Islet precursor cell (in vitro differentiated cells): ENCODE results near the gene P2RY6.

ENCODE experiments used
- DNase-seq: peaks from one replicate; pipeline ENCODE4 v3.0.0-alpha.2; 2018

The P2RY6 gene

DNA sequence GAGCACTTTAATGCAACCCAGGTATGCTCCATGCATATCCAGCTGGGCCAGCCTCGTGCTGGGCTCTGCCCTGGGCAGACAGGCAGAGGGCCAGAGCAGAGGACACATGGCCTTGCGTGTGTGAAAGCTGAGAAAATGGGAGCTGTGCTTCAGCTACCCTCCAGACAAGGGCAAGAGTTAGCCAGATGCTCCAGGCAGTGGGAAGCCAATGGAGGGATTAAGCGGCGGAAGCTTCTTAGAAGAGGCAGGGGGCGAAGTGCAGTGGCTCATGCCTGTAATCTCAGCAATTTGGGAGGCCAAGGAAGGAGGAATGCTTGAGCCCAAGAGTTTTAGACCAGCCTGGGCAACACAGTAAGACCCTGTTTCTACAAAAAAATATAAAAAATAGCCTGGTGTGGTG, 26.1 kb downstream of the P2RY6 start:
- no peak for DNase-seq

GRCh38 chr11:73299751-73300150, 27.6 kb downstream of the P2RY6 start:
- DNase-seq = no peak

DNA sequence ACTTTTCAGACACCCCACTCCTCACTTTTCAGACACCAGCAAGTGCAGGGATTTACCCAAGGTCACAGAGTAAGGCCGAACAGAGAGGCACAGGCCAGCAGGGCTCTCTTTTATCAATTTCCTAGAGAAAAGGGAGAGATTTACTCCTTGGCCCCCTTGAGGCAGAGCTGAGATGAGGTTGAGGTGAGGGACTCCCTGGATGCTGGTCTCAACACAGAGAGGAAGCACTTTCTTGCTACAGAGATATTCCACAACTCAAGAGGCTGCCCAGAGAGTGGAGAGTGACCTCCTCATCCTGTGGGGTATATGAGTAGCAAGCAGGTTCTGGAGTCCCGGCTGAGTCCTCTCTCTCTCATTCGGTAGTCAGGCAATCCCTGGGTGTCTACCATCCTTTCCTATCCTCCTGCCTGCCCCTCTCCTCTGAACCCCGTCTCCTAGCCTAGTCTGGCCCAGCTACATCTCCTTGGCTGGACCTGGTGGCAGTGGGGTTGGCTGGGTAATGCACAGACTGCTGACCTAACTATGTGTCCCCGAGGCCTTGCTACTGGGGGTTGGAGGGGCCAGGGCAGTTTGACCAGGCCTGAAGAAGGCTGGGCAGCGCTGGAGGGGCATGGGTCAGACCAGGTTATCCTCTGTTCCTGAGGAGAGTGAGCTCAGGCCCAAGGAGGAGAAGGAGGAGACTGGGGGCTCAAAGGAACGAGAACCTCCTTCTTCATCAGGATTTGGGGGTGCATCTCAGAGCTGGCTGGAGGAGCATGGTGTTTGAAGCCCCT, 34.1 kb downstream of the P2RY6 start:
- no peak for DNase-seq

- no peak for DNase-seq
Measured at GRCh38 chr11:73306977-73307322, 34.8 kb downstream of the P2RY6 start.

DNA sequence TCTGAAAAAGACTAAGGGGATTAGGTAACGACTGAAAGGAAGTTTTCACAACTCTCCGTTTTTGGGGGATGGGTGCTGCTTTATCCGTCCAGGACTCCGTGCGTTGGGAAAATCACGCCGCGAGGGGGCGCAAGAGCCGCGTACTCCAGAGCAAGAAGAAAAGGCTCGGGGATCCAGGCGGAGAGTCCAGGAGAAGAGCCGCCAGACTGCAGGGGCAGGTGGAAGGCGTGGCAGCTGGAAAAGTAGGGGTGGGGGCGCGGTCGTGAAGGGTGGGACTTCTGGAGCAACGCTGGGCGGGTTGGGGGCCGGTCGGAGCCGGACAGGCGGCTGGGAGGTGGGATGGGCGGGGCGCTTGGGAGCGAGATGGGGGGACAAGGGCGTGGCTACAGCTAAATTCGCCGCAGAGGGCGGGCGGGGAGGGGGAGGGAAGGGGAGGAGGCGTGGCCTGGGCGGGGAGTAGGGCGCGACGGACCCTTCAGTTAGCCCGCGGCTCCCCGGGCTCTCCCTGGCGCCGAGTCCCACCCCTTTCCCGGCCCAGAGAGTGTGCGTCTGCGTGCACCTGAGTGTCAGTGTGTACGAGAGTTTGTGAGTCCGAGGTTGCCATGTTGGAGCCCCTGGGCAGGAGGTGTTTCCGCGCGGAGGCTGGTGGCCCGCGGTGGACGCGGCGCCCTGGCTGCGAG, 35.3 kb downstream of the P2RY6 start:
- peak; percentile 100 for DNase-seq

DNA sequence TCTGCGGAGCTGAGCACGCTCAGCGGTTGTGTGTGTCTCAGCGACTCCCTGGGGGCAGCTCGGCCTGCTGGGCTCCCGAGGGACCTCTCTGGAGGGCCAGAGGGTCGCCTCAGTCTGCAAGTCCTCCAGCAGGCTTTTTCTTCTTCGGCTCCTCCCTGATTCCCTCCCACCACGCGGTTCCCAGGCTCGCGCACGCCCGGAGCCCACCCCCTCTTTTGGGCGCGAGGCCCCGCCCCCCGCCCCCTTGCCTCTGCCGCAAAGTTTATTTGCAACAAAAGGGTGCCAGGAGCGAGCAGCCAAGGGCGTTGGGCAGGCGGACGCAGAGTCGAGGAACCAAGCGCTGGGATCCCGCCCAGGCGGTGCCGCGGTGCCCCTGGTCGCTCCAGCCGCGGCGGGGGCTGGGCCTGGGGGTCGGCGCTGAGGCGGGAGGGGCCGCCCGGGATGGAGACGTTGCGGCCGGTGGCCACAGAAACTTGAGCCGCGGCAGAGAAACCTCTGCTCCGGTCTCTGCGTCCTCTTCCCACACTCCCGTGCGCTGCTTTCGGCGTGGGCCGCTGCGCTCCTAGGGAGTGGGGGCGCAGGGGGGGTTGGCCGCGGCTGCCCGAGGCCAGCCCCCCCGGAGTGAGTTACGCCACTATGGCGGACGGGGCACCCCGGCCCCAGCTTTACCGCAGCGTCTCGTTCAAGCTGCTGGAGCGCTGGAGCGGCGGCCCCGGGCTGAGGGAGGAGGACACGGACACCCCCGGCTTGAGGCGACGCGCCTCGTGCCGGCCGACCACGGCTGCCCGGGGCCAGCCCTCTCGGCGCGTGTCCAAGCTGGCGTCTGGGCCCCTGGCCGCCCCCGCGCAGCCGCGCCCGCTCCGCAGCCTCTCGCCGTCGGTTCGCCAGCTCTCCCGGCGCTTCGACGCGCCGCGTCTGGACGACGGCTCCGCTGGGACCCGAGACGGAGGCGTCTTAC, 36.1 kb downstream of the P2RY6 start, which contains the start of gene ARHGEF17:
ARHGEF17 (plus strand) TSS at position 274 of the 958 bp plus-strand sequence; CDS start at position 637, 363 bp downstream.
- peak; percentile 96 for DNase-seq

GRCh38 chr11:73308961-73309919, 37.1 kb downstream of the P2RY6 start:
- DNase-seq = peak; percentile 99

DNA sequence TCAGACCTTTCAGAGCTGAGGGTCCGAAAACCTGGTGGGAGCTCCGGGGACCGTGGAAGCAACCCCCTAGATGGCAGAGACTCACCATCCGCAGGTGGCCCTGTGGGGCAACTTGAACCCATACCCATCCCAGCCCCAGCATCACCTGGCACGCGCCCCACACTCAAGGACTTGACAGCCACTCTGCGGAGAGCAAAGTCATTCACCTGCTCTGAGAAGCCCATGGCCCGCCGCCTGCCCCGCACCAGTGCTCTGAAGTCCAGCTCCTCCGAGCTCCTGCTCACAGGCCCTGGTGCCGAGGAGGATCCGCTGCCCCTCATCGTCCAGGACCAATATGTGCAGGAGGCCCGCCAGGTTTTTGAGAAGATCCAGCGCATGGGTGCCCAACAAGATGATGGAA, 37.9 kb downstream of the P2RY6 start:
- no peak for DNase-seq

DNA sequence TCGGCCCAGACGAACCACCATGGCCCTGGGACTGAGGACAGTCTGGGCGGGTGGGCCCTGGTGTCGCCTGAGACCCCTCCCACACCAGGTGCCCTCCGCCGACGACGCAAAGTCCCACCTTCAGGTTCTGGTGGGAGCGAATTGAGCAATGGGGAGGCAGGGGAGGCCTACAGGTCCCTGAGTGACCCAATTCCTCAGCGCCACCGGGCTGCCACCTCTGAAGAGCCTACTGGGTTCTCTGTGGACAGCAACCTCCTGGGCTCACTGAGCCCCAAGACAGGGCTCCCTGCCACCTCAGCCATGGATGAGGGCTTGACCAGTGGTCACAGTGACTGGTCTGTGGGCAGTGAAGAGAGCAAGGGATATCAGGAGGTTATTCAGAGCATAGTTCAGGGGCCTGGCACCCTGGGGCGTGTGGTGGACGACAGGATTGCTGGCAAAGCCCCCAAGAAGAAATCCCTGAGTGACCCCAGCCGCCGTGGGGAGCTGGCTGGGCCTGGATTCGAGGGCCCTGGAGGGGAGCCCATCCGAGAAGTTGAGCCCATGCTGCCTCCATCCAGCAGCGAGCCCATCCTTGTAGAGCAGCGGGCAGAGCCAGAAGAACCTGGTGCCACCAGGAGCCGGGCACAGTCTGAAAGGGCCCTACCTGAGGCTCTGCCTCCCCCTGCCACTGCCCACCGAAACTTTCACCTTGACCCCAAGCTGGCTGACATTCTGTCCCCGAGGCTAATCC, 38.7 kb downstream of the P2RY6 start:
- no peak for DNase-seq

GRCh38 chr11:73311394-73311869, 39.3 kb downstream of the P2RY6 start:
- no peak for DNase-seq

DNA sequence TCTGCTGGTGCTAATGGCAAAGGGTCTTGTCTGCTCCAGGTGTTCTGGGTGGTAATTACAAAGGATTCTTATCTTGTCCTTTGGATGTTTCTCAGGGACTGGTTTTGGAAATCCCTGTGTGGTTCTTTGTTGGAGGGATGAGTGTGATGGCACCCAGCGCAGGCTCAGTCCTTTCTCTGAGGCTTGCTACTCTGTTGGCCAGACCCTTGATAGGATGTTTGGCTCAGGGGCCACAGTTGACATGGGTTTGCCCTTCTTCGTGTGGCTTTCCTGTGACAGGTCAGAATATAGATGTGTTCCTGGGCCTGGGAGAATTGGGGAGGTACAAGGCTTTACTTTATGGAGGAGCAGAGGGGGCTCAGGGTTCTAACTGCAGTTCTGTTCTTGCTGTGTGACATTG, 39.9 kb downstream of the P2RY6 start:
- DNase-seq = no peak

GRCh38 chr11:73312851-73313327, 40.8 kb downstream of the P2RY6 start:
- no peak for DNase-seq

DNA sequence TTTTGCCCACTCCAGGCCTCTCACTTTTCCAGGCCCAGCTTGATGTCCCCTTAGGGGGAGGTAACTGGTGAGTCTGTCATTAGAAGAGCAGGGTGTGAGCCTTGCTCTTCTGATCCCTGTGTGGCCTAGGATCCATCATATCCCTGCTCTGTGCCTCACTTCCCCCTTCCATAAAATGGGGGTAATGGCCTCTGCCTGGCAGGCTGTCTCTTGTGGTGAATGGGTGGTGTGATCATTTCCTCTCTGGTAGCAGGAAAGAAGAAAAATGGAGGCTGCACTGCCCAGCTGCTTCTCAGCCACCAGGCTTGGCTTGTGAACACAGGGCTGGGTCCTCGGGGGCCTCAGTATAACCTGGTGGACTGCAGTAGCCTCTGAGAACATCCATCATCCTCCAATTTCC, 41.5 kb downstream of the P2RY6 start:
- no peak for DNase-seq

DNA sequence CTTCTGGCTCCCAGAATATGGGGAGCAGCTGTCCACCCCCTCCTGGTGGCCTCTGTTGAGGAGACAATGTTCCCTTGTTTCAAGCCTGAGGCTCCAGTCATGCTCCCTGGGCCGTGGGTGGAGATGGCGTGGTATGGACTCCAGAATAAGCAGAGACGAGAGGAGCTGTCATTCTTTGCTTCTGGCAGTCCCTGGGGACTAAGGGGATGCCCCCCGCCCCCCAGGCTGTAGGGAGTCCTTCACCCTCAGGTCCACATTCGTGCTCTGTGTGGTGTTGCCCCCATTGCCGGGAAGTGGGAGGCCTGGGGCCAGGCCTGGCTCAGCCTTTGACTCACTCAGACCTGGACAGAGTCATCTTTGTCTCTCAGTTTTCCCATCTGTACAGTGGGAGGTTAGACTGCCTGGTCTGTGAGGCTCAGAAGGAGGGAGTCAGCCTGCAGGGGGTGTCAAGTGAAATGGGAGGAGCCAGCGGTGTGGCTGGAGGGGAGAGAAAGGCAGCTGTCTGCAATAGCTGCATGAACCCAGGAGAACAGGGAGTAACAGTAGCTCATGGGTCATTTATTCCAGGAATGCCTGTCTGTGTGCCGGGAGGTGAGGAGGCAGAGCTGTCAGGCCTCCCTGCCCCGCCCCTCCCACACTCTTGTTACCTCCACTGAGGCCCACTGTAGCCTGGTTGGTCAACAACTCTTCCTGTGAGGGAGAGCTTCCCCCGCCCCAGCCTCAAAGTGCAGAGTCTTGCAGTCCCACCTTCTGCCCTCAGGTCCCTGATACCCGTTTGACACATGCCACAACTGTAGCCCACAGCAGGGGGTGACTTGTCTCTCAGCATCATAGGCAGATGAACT, 42.2 kb downstream of the P2RY6 start:
- peak; percentile 97 for DNase-seq

DNA sequence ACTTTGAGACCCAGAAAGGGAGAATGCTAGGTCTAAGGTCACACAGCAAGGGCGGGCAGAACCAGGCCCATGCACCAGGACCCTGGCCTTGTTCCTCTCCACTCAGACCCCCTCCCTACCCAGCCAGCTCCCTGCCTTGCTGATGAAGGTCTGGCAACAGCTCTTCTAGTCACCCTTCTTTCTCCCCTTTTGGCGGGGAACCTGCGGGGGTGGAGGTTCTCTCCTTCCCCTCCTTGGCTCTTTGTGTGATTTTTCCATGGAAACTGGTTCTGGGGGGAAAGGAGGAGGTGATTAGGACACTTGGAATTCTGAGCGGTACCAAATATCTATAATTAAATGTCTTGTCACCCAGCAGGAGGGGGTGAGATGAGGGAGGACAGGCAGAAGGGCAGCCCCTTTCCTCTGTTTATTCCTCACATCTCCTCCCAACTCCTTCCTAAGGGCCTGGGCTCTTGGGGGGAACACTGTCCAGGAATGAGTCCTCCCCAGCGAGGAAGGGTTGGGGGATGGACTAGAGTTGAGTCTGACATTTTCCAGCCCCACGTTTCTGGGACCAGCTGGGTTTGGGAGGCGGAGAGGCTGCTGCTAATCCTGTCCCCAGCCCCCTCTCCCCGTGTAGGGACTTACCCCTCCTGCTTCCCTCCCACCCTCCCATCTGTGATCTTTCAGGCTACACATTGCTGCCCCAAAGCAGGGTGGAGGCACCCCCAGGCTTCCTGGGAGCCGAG, 43.3 kb downstream of the P2RY6 start:
- DNase-seq = no peak

DNA sequence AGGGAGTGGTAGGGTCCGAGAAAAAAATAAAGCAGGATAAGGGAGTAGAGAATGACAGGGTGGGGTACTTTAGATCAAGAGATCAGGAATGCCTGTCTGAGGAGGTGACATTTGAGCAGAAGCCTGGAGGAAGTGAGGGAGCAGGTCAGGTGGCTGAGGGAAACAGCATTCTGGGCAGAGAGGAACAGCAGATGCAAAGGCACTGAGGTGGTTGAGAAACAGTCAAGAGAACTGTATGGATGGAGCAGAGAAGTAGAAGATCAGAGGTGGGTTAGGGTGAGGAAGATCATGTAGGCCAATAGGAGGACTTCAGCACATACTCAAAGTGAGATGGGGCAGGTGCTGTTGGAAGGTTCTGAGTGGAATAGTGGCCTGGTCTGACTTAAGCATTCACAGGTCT, 44.3 kb downstream of the P2RY6 start:
- DNase-seq = no peak

GRCh38 chr11:73317373-73317772, 45.2 kb downstream of the P2RY6 start:
- DNase-seq = no peak

- no peak for DNase-seq
Measured at GRCh38 chr11:73317803-73318202, 45.7 kb downstream of the P2RY6 start.

- DNase-seq = no peak
Measured at GRCh38 chr11:73318501-73319011, 46.4 kb downstream of the P2RY6 start.
